Neural progenitor cell (in vitro differentiated cells): ENCODE measurements around the gene GOLGA6A.

Source experiments
- EZH2 ChIP-seq: fragments of 200-600 bp; sonication (generic); IDR thresholded peaks from 2 replicates; pipeline ENCODE4 v1.6.1; 2017; ENCODE audit warnings: antibody characterized with exemption, mild to moderate bottlenecking, moderate library complexity
- EZH2phosphoT487 ChIP-seq: fragments of 200-600 bp; sonication (generic); IDR thresholded peaks from 2 replicates; pipeline ENCODE4 v1.6.1; 2017; ENCODE audit warnings: antibody characterized with exemption
- TF ChIP-seq, protein P1 (sequence below): fragments of 200-600 bp; sonication (generic); IDR thresholded peaks from 2 replicates; pipeline ENCODE4 v1.5.1; 2017; ENCODE audit warnings: antibody characterized with exemption, mild to moderate bottlenecking

DNA sequence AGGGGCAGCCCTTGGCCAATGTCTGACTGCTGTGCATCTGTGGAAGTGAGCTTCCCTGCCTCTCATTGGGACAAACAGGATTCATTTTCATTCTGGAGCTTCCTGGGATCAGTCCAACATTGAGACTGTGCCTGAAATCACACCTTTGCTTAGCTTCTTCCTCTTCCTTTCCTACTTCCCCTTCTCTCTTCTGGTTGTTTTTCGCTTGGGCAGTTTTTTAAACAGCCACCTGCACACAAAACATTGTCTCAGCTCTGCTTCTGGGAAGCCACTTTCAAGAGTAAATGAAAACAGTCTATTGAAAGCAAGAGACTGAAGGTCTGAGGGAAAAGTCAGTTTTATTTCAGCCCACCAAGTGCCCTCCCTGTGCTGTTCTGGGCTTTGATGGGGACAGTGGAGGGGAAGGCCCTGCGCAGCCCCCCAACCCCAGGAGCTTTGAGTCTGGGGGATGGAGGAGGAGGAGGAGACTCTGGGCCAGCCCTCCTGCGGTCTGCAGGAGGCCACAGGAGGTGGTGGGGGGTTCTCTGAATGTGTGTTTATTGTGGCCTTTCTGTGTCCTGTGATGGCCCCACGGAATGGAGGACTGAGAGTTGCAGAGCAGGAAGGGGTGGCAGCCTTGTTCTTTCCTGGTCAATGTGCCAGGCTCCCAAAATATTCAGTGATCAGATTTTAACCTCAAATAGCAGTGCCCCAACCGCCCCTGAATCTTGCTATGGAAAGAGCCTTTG is 40.2 kb upstream of the GOLGA6A start:
- TF ChIP-seq, protein P1, sequence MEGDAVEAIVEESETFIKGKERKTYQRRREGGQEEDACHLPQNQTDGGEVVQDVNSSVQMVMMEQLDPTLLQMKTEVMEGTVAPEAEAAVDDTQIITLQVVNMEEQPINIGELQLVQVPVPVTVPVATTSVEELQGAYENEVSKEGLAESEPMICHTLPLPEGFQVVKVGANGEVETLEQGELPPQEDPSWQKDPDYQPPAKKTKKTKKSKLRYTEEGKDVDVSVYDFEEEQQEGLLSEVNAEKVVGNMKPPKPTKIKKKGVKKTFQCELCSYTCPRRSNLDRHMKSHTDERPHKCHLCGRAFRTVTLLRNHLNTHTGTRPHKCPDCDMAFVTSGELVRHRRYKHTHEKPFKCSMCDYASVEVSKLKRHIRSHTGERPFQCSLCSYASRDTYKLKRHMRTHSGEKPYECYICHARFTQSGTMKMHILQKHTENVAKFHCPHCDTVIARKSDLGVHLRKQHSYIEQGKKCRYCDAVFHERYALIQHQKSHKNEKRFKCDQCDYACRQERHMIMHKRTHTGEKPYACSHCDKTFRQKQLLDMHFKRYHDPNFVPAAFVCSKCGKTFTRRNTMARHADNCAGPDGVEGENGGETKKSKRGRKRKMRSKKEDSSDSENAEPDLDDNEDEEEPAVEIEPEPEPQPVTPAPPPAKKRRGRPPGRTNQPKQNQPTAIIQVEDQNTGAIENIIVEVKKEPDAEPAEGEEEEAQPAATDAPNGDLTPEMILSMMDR, result no peak
- no peak for TF ChIP-seq EZH2
- TF ChIP-seq EZH2phosphoT487, result no peak
